HCEC 1CT (cell line): Measurements from ENCODE around the gene ISG15.
"Not testable (repeated sequence)": the region's sequence is repeated elsewhere in the genome, so short reads cannot be mapped to it uniquely, and the experiment has no call there.

Experiments
- DNase-seq: peaks from one replicate; pipeline ENCODE4 v3.0.0-alpha.2; 2017

The ISG15 gene

GRCh38 chr1:995665-996633 lies 17.3 kb upstream of the ISG15 start:
- DNase-seq: no peak

DNA sequence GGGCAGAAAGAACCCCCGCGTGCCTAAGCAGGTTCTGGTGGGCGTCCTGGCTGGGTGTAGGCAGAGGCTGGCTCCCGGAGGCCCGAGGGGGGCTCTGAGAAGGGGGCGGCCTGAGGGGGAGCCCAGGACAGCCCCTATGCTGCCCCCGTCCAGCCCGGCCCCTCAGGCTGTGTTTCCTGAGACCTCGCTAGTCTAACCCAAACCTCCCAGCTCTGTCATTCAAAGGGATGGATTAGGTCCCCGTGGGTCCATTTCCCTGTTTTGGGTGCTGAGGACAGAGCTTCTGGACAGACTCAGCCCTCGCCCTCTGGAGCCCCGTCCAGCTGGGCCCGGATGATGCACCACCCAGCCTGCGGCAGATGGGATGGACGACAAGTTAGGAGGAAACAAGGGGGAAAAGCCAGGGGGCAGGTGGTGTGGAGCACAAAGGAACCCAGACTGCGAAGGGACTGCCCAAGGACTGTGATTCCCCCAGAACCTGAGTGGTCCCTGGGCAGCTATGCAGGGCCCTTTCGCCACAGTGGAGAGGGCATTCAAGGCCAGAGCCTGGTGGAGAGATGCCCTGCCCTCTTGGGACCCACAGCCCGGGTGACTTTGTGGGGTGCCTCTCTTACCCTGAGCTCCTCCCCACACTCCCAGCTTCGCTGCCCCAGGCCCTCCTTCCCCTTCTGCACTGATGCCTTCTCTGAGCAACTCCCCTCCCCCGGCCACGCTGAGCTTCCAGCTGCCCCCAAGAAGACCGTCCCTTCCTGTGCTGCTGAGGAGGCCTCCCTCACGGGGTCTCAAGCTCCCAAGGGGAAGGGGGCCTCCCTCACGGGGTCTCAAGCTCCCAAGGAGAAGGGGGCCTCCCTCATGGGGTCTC lies 16.2 kb upstream of the ISG15 start:
- no peak for DNase-seq

DNA sequence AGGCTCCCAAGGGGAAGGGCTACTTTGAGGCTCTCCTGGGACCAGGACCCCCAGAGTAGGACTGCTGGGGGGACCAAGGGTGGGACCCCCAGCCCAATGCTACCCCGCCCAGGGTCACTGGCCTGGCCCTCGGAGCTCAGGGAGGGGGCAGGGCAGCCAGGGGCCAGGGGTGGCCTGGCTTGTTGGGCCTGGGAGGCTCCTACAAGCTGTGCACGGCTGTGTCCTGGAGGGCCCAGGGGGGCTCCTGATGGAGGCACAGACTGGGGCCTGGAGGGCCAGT lies 15.6 kb upstream of the ISG15 start:
- no peak for DNase-seq

- DNase-seq: no peak
These were observed 15.1 kb upstream of the ISG15 start for GRCh38 chr1:997993-998744.

- no peak for DNase-seq
These were observed 14.6 kb upstream of the ISG15 start for GRCh38 chr1:998745-998994.

DNA sequence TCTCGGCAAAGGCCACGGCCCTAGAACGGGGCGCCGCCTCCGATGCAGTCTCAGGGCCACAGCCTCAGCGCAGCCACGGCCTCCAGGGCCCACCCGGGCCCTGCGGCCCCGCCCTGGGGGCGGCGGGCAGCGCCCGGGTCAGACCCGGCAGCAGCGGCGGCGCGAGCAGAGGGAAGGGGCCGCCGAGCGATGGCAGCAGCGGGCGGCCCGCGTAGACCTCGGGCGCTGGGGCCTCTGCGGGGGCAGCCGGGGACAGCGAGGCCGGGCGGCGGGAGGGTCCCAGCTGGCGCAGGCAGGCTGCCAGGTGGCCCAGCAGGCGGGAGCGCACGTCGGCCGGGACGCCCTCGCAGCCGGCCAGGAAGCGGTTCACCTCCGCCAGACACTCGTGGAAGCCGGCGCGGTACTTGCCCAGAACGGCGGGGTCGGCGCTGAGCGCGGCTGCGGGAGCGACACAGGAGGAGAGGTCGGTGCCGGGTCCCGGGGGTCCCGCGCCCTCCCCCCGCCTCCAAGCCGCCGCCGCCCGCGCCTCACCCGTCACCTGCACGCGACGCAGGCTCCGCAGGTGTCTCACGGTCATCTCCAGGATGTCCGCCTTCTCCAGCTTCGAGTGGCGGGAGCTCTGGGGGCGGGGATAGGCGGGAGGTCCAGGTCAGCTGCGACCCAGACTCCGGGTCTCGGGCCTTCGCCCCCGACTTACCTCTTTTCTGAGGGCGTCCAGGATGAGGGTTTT lies 14.1 kb upstream of the ISG15 start:
- no peak for DNase-seq

- peak; percentile 82 for DNase-seq
These were observed 13.5 kb upstream of the ISG15 start, which contains the start of gene HES4 for GRCh38 chr1:999725-1000356. Gene HES4 (minus strand): TSS chr1:1000097. CDS start chr1:999973, 124 bp downstream.

DNA sequence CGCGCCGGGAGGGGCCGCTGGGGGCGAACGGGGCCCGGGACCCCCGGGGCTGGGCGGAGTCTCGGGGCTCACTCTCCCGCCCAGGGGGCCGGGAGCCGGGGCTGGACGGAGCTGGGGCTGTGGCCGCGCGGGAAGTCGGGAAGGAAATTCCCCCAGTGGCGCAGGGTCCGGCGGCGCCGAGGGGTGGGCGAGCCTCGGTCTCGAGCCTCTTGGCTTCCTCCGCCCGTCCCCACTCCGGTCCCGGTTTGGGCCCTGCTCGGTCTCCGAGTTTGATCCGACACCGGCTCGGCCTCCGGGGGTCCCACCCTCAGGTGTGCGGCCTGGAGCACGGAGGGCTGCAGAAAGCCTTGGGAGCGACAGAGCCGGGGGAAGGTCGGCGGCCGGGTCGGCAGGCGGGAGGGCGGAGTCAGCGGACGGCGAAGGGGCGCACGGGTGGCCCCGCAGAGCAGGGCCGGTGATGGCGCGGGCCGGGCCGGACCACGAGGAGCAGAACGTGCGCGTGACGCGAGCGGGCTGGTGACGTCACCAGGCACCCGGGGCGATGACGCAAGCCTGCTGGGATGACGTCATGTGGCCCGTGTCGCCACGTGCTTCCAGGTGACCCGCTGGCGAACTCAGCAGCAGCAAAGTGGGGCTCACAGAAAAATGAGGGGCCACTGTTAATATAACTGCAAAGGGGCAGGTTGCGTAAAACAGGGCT lies 12.8 kb upstream of the ISG15 start:
- DNase-seq: peak; percentile 53

DNA sequence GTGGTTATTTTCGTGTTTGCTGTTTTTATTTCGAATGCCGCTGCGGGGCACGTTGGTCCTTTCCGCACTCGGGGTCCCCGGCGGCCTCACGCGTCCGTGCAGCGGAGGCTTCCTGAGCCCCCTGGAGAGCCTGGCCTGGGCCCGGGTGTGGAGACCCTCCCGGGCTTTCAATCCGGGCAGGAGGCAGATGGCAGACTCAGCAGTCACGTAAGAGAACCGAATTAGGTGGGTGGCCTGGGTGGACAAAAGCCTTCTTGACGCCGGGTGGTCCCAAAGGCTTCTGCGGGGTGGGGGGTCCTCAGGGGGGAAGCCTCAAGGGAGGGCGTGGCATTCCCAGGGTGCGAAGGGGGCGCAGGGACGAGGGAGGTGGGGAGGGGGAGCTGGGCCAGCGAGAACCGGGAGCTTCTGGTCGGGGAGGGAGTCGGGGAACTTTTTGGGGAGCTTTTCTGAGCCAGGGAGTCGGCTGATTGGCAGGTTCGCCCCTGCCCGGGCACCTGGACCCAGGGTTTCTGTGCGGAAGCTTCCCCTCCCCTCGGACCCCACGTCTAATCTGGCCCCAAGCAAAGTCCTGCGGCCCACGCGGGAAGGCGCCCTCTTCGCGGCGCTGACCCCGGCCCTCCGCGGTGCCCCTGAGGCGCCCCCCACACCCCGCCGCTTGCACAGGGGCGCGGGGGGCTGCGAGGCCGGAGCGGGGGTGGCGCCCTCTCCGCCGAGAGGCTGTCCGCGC lies 12.1 kb upstream of the ISG15 start:
- DNase-seq: no peak

DNA sequence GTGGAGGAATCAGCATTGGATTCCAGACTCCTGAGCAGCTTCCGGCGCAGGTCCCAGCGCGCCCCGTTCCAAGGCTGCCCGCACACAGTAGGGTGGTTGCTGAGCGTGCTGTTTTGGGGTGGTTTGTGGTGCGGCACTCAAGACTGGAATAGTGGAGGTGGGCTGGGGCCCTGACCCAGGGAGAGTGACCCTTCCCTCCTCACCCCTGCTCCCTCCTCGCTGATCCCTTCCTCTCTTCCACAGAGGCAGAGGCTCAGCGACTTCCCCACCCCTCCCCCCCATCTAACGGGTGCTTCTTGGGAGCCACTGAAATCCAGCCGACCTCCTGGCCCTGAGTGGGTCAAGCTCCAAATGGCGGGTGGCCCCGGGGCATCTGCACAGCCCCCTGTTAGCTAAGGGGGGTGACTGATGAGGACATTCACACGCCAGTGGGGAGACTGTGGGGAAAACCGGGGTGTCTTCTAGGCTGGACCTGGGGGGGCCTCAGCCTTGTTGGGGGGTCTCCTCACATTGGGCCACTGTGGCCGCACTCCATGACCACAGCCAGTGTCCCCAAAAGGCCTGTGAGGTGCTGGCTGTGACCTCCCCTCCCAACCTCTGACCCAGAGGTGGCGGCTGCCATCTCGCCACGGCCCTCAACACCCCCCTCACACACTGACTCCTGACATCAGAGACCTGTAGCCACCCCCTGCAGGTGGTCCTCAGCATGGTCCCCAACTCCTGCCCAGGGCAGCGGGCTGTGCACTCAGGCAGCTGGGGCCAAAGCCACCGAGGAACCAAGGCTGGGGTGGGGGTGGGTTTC lies 9.5 kb upstream of the ISG15 start:
- no peak for DNase-seq

GRCh38 chr1:1004420-1004779 lies 8.9 kb upstream of the ISG15 start:
- no peak for DNase-seq

DNA sequence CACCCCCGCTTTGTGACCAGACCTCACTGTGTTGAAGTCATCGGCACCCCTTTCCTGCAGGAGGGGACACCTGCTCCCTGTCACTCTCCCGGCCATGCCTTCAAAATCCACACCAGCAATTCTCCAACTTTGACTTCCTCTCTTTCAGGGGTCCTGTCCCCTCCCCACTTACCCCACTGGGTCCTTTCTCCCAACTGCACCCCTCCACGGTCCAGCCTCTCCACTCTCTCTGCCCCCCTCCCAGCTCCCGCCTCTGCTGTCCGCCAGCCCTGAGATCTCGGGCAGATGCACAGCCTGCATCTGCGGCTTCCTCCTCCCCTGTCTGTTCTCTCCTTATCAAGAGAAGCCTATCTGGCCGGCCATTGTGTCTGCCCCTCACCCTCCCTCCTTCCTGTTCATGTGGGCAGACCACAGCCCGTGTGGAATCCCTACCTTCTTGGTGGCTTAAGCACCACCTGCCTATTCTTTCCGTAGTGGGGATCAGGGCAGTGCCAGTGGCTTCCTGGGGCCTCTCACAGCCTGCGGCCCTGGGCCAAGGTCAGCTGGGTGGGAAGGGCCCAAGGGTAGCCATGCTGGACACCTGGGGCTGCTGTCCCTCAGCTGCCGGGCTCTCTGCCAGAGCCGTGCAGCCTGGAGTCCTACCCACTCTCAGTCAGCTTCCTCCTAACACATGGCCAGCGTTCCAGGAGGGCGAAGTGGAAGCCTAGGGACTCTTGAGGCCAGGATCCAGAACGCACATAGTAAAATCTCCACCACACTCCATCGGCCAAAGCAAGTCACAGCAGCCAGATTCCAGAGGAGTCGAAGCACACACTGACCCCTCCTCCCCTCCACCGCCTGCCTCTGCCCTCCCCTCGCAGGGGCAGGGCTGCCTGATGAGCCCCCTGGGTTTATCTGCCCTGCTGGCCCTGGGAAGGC lies 8.3 kb upstream of the ISG15 start:
- no peak for DNase-seq

DNA sequence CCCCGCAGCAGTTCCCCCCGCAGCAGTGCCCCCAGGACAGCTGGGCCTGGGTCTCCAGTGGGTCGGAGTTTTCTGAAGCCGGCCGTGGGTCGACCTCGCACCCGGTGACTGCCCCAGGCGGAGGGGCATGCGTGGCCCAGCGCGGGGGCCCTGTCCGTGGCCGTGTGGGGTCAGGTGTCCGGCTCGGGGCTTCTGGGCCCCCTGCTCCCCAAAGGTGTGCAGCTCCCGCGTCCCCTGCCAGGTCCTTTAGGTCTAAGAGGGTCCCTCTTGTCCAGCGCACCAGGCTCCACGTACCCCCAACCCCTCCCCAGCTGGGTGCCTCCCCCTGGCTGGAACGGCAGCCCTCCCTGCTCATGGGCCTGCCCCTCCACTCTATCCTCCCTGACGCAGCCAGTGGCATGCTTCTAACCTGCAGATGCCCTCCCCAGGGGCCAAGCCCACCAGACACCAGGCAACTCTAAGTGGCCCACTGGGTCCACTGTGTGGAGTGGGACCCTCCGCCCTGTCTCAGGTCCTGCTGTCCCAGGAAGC lies 7.5 kb upstream of the ISG15 start:
- no peak for DNase-seq

- no peak for DNase-seq
These were observed 6.8 kb upstream of the ISG15 start for GRCh38 chr1:1006305-1007159.

DNA sequence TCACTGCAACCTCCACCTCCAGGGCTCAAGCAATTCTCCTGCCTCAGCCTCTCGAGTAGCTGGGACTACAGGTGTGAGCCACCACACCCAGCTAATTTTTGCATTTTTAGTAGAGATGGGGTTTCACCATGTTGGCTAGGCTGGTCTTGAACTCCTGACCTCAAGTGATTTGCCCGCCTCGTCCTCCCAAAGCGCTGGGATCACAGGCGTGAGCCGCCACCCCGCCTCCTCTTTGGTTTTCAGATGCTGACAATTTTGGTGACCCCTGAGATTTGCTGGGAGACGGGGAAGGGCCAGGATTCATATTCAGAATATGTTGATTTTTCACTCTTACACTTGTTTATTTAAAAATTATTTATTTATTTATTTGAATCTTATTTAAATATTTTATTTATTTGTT lies 3.2 kb upstream of the ISG15 start:
- DNase-seq: not testable (repeated sequence)

GRCh38 chr1:1011396-1011949 lies 1.8 kb upstream of the ISG15 start:
- no peak for DNase-seq

- not testable (repeated sequence) for DNase-seq
These were observed 577 bp upstream of the ISG15 start for GRCh38 chr1:1012736-1013104.
